Cardiac septum (tissue), 1 donor: ENCODE results near the gene AGPAT4. TPM values are rescaled to one million over a fixed set of nuclear protein-coding genes. Genes with fewer than 3 reads are reported as not detected.

Experiments
- DNase-seq: peaks from one replicate; pipeline ENCODE4 v3.0.0-alpha.2; 2020; ENCODE audit warnings: low spot score
- intact Hi-C: fragments of 100-400 bp; cut with DNase I; formaldehyde crosslinking; loops from one replicate; pipeline ENCODE4 v1.14.0; 2022
- total RNA-seq: library from RNA; stranded (reverse); fragmentation: NEBNext Ultra II Directional; extraction: Animal tissue kit (Norgen Biotek cat#: 25700); gene quantifications from one replicate; pipeline ENCODE4 v1.2.1, GENCODE V29; 2021
- donor health status: DM: no; HTN: no; CAD: no.

Gene AGPAT4
- total RNA-seq, 1 donor from 2014 or later = 1.6 TPM

GRCh38 chr6:161261325-161261724, 12.5 kb downstream of the AGPAT4 start:
- intact Hi-C loops = no loop called here
- no peak for DNase-seq

GRCh38 chr6:161259302-161259701, 14.6 kb downstream of the AGPAT4 start:
- intact Hi-C loops = no loop called here
- no peak for DNase-seq

GRCh38 chr6:161257793-161258457, 15.9 kb downstream of the AGPAT4 start:
- no peak for DNase-seq
- intact Hi-C loops = no loop called here

GRCh38 chr6:161256407-161256806, 17.5 kb downstream of the AGPAT4 start:
- no peak for DNase-seq

GRCh38 chr6:161255518-161255917, 18.3 kb downstream of the AGPAT4 start:
- DNase-seq = no peak
- intact Hi-C loops = no loop called here

More at GRCh38 chr6:161256407-161256806, 17.5 kb downstream of the AGPAT4 start:
- intact Hi-C loops = no loop called here

GRCh38 chr6:161254464-161255253, 19.2 kb downstream of the AGPAT4 start:
- DNase-seq = no peak
- intact Hi-C loops = no loop called here

- intact Hi-C loops = no loop called here
- no peak for DNase-seq
Measured at GRCh38 chr6:161254126-161254463, 19.8 kb downstream of the AGPAT4 start.

GRCh38 chr6:161251345-161251744, 22.5 kb downstream of the AGPAT4 start:
- intact Hi-C loops = no loop called here
- no peak for DNase-seq

GRCh38 chr6:161249327-161249726, 24.5 kb downstream of the AGPAT4 start:
- intact Hi-C loops = no loop called here
- no peak for DNase-seq

GRCh38 chr6:161246725-161247124, 27.1 kb downstream of the AGPAT4 start:
- intact Hi-C loops = no loop called here
- DNase-seq = no peak

GRCh38 chr6:161245363-161245762, 28.5 kb downstream of the AGPAT4 start:
- DNase-seq = no peak
- intact Hi-C loops = no loop called here

GRCh38 chr6:161244725-161245124, 29.1 kb downstream of the AGPAT4 start:
- intact Hi-C loops = no loop called here

GRCh38 chr6:161242779-161243693, 30.8 kb downstream of the AGPAT4 start:
- intact Hi-C loops = no loop called here
- no peak for DNase-seq

More at GRCh38 chr6:161244725-161245124, 29.1 kb downstream of the AGPAT4 start:
- DNase-seq = no peak

GRCh38 chr6:161242113-161242512, 31.7 kb downstream of the AGPAT4 start:
- no peak for DNase-seq
- intact Hi-C loops = no loop called here

GRCh38 chr6:161239001-161239400, 34.9 kb downstream of the AGPAT4 start:
- DNase-seq = no peak
- intact Hi-C loops = no loop called here

GRCh38 chr6:161238500-161238899, 35.4 kb downstream of the AGPAT4 start:
- intact Hi-C loops = no loop called here

GRCh38 chr6:161238081-161238480, 35.8 kb downstream of the AGPAT4 start:
- no peak for DNase-seq
- intact Hi-C loops = no loop called here

More at GRCh38 chr6:161238500-161238899, 35.4 kb downstream of the AGPAT4 start:
- DNase-seq = no peak

- no peak for DNase-seq
Measured at GRCh38 chr6:161237176-161237575, 36.7 kb downstream of the AGPAT4 start.

GRCh38 chr6:161235776-161236633, 37.9 kb downstream of the AGPAT4 start:
- no peak for DNase-seq
- intact Hi-C loops = no loop called here

More at GRCh38 chr6:161237176-161237575, 36.7 kb downstream of the AGPAT4 start:
- intact Hi-C loops = no loop called here
